ENCODE measurements around the gene TBL1X.
A peak's percentile ranks its signal among the peaks of the same experiment; 100 is the strongest.

The TBL1X gene

DNA sequence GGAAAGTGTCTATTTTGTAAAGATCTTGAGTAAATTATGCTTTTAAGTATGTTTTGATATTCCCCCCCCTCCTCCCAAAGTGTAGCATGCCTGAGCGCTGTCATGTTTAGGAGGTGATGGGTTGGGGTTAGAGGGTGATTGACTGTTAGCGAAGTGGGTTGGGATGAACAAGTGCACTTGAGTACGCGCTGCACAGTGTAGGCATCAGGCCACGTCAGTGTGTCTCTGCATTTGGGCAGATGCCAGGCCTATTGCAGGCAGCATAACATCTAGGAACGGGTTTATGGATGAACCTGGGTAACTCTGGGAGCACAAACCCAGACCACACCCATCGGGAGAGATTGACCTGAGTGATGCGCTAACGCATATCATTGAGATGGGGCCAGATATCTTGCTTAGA is 111.2 kb downstream of the TBL1X start:
- Histone ChIP-seq H3K4me1 (peaks cover 3% of the 10 kb centered on the region), H3K36me3 (no peaks in the 10 kb centered on the region), H3K4me3 (ENCODE audit: low read depth, low read length) (no peak overlapping the region), H3K9me3 (no peaks in the 10 kb centered on the region), H3K27me3 (no peaks in the 10 kb centered on the region)
- TF ChIP-seq CTCF (IDR thresholded peaks at IDR 0.05; ENCODE audit: low read depth, low read length): no peak
- no peak for DNase-seq

DNA sequence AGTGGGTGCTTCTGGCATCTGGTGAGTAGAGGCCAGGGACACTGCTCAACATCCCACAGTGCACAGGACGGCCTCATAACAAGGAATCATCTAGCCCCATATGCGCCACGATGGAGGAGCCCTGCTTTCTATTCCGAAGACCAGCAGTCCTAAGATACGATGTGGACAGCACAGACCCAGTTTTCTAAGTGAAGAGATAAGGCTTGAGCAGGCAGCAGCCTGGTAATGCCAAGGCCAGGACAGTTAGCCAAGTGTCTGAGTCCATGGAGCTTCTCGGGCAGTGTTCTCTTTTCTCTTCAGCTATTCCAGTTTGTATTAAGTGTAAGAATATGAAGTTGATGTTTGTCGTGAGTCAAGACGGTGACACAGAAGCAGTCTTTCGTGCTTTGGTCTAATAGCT is 112.7 kb downstream of the TBL1X start:
- H3K4me3 ChIP-seq (ENCODE audit: low read depth, low read length): no peak overlapping the region
- H3K4me1 ChIP-seq: peaks cover 3% of the 10 kb centered on the region
- TF ChIP-seq CTCF (IDR thresholded peaks at IDR 0.05; ENCODE audit: low read depth, low read length): no peak
- no peaks in the 10 kb centered on the region for H3K27me3 ChIP-seq
- peak; percentile 11 for DNase-seq
- H3K36me3 ChIP-seq: no peaks in the 10 kb centered on the region
- no peaks in the 10 kb centered on the region for H3K9me3 ChIP-seq

DNA sequence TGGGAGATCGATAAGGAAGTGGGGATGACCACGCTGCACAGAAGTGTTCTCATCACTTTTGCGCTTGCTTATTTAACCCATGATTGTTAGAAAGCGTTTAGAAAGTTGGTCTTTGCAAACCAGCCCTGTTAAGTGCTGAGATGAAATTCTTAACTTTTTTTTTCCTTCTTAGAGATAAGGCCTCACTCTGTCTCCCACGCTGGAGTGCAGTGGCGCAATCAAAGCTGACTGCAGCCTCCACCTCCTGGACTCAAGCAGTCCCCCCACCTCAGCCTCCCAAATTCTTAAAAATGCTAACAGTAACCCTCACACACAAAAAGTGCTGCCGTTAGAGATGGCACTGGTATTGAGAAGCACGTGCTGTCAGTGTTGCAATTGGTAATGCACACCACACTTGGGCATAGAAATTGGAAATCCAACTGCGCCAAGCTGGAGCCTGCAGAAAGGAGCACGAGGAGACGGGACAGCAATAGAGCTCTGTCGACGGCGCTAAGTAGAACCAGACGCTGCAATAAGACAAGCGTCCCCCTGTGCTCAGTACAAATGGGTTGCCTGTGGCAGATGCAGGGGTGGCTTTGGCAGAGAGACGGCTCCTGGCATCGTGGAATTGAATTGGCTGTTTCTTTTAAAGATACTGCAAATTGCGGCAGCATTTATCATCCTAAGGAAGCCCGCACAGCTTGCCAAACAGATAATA is 113.4 kb downstream of the TBL1X start:
- Histone ChIP-seq H3K4me3 (ENCODE audit: low read depth, low read length) (no peak overlapping the region), H3K9me3 (no peaks in the 10 kb centered on the region), H3K36me3 (no peaks in the 10 kb centered on the region), H3K27me3 (no peaks in the 10 kb centered on the region), H3K4me1 (peaks cover 3% of the 10 kb centered on the region)
- no peak for TF ChIP-seq CTCF (IDR thresholded peaks at IDR 0.05; ENCODE audit: low read depth, low read length)
- peak; percentile 50 for DNase-seq

DNA sequence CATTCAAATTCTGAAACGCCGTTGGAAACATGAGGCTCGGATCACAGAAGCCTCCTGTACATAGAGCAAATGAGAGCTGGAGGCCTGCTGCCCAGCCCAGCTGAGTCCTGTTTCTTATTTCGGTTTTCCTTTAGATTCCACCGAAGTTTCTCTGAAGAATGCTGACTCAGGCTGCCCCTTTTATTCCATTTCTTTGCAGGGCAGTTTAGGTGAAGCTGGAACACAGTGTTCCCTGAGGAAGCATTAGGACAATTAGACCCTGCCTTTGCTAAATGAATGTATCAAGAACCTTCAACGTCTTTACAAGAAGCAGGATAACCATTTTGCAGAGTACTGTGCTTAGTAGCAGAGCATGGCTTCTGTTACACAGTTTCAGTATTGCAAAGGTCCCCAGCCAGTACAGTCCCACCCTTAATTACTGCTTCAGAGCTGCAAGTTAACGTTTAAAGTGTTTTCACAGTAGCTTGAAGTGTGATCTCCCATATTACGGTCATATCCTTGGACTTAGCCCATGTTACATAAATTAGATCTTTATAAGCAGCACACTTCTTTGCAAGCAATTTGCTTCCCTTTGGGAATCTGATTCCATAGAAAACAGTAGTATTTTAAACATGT is 117.0 kb downstream of the TBL1X start:
- H3K9me3 ChIP-seq: no peaks in the 10 kb centered on the region
- DNase-seq: no peak
- H3K27me3 ChIP-seq: no peaks in the 10 kb centered on the region
- peaks cover 3% of the 10 kb centered on the region for H3K4me1 ChIP-seq
- H3K4me3 ChIP-seq (ENCODE audit: low read depth, low read length): no peak overlapping the region
- no peak for TF ChIP-seq CTCF (IDR thresholded peaks at IDR 0.05; ENCODE audit: low read depth, low read length)
- H3K36me3 ChIP-seq: no peaks in the 10 kb centered on the region

DNA sequence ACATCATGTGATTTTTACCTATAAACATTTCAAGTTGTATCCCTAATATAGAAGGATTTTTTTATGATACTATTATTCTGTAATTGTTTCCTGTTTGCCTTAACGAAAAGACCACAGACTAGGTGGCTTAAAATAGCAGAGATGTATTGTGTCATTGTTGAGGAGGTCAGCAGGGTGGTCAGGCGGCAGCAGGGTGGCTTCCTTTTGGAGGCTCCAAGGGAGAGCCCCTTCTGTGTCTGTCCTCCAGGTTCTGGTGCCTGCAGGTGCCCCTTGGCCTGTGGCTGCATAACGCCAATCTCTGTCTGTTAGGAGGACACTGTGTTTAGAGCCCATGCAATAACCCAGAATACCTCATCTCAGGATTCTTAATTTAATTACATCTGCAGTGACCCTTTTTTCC is 118.1 kb downstream of the TBL1X start:
- DNase-seq: no peak
- peaks cover under 1% of the 10 kb centered on the region; the same call in 1 of the 2 replicates for H3K4me1 ChIP-seq
- no peaks in the 10 kb centered on the region for H3K36me3 ChIP-seq
- H3K27me3 ChIP-seq: no peaks in the 10 kb centered on the region
- no peak for TF ChIP-seq CTCF (IDR thresholded peaks at IDR 0.05; ENCODE audit: low read depth, low read length)
- no peaks in the 10 kb centered on the region for H3K9me3 ChIP-seq
- no peak overlapping the region for H3K4me3 ChIP-seq (ENCODE audit: low read depth, low read length)

GRCh38 chrX:9586992-9587392 is 122.1 kb downstream of the TBL1X start:
- H3K36me3 ChIP-seq: no peaks in the 10 kb centered on the region
- H3K27me3 ChIP-seq: no peaks in the 10 kb centered on the region
- DNase-seq: peak; percentile 21
- no peak overlapping the region for H3K4me3 ChIP-seq (ENCODE audit: low read depth, low read length)
- H3K4me1 ChIP-seq: no peaks in the 10 kb centered on the region
- no peaks in the 10 kb centered on the region for H3K9me3 ChIP-seq
- 0 out of 2 replicates have a peak, but pooled peaks have one; percentile 8 for TF ChIP-seq CTCF (IDR thresholded peaks at IDR 0.05; ENCODE audit: low read depth, low read length)

Data from BE2C (cell line).